NCI-H2171 treated with DMSO at 0.1 percent for 48 hours (cell line): ENCODE measurements around the gene IFT22.
"Not testable (repeated sequence)": the region's sequence is repeated elsewhere in the genome, so short reads cannot be mapped to it uniquely, and the experiment has no call there.

Source experiments
- DNase-seq: peaks from one replicate; lab custom pipeline; 2025; lab: John Stamatoyannopoulos, UW

IFT22 gene

GRCh38 chr7:101321491-101322401, at the start of gene IFT22:
TSS of gene IFT22 (minus strand) at chr7:101321812. CDS start at chr7:101321709, 103 bp downstream.
- DNase-seq: peak; percentile 79

GRCh38 chr7:101370836-101371235, 49.2 kb upstream of the IFT22 start:
- no peak for DNase-seq

GRCh38 chr7:101368422-101369165, 47.0 kb upstream of the IFT22 start:
- no peak for DNase-seq

- no peak for DNase-seq
These were observed 46.1 kb upstream of the IFT22 start for GRCh38 chr7:101367676-101368075.

- no peak for DNase-seq
These were observed 44.3 kb upstream of the IFT22 start for GRCh38 chr7:101365956-101366355.

GRCh38 chr7:101363734-101364374, 42.2 kb upstream of the IFT22 start:
- peak; percentile 73 for DNase-seq

- DNase-seq: no peak
These were observed 41.7 kb upstream of the IFT22 start for GRCh38 chr7:101363196-101363733.

- DNase-seq: peak; percentile 14
These were observed 41.0 kb upstream of the IFT22 start, which contains the start of gene COL26A1 for GRCh38 chr7:101362334-101363195. TSS of gene COL26A1 (plus strand) at chr7:101362875. CDS start at chr7:101363033, 158 bp downstream.

- no peak for DNase-seq
These were observed 35.8 kb upstream of the IFT22 start for GRCh38 chr7:101357433-101357832.

GRCh38 chr7:101352920-101353308, 31.3 kb upstream of the IFT22 start:
- DNase-seq: no peak

- DNase-seq: not testable (repeated sequence)
These were observed 27.7 kb upstream of the IFT22 start for GRCh38 chr7:101349300-101349699.

GRCh38 chr7:101348456-101349067, 26.9 kb upstream of the IFT22 start:
- DNase-seq: not testable (repeated sequence)

- no peak for DNase-seq
These were observed 25.9 kb upstream of the IFT22 start for GRCh38 chr7:101347477-101347876.

- DNase-seq: no peak
These were observed 21.3 kb upstream of the IFT22 start for GRCh38 chr7:101342892-101343291.

GRCh38 chr7:101340379-101340778, 18.8 kb upstream of the IFT22 start:
- no peak for DNase-seq

- no peak for DNase-seq
These were observed 12.3 kb upstream of the IFT22 start for GRCh38 chr7:101333912-101334311.

- no peak for DNase-seq
These were observed 10.4 kb upstream of the IFT22 start for GRCh38 chr7:101332026-101332425.

- DNase-seq: no peak
These were observed 8.4 kb upstream of the IFT22 start for GRCh38 chr7:101330011-101330484.

GRCh38 chr7:101328159-101328558, 6.5 kb upstream of the IFT22 start:
- no peak for DNase-seq

GRCh38 chr7:101319401-101319800, 2.2 kb downstream of the IFT22 start:
- DNase-seq: no peak

GRCh38 chr7:101315336-101315735, 6.3 kb downstream of the IFT22 start:
- DNase-seq: peak; percentile 20
